Colonic mucosa (tissue), 4 donors: Measurements from ENCODE around the gene DIAPH3. TPM values are rescaled to one million over a fixed set of nuclear protein-coding genes. Genes with fewer than 3 reads are reported as not detected.
A peak's percentile ranks its signal among the peaks of the same experiment; 100 is the strongest.

Experiments
- DNase-seq: peaks from one replicate; pipeline ENCODE4 v3.0.0-alpha.2; 2020
- H3K27ac ChIP-seq: fragments of 200-600 bp; one replicate; pipeline ENCODE4 v1.8.0; 2021
- H3K27me3 ChIP-seq: fragments of 200-600 bp; one replicate; pipeline ENCODE4 v1.8.0; 2021
- H3K36me3 ChIP-seq: fragments of 200-600 bp; one replicate; pipeline ENCODE4 v1.8.0; 2021
- H3K4me1 ChIP-seq: fragments of 200-600 bp; one replicate; pipeline ENCODE4 v1.8.0; 2021; ENCODE audit warnings: mild to moderate bottlenecking
- H3K4me3 ChIP-seq: fragments of 200-600 bp; one replicate; pipeline ENCODE4 v1.8.0; 2021
- H3K9ac ChIP-seq, 2 donors: one replicate each; pipeline ENCODE4 v1.7.0; 2013; ENCODE audit warnings: control low read depth in 2 of 2, low read depth in 2 of 2, low read length in 2 of 2
- H3K9me3 ChIP-seq: fragments of 200-600 bp; one replicate; pipeline ENCODE4 v1.8.0; 2021
- intact Hi-C: fragments of 100-400 bp; cut with DNase I; formaldehyde crosslinking; loops from one replicate; pipeline ENCODE4 v1.14.1; 2022
- total RNA-seq, 2 donors: library from RNA; stranded (reverse); fragmentation: NEBNext Ultra II Directional in 1 of 2; extraction: Animal tissue kit (Norgen Biotek cat#: 25700) in 1 of 2; gene quantifications; one replicate each; pipeline ENCODE4 v1.2.1, GENCODE V29; 2021
- TF ChIP-seq, protein P1 (sequence below): fragments of 200-600 bp; IDR thresholded peaks from one replicate; pipeline ENCODE4 v1.8.0; 2022; ENCODE audit warnings: antibody characterized with exemption, mild to moderate bottlenecking
- donor health status: healthy.
- donor health status: DM: no; HTN: no; CAD: no.
- donor health status: DM: no; HTN: no; CAD: no.

Gene DIAPH3
- total RNA-seq, 2 donors from 2014 or later, result 5.1 to 14.5 TPM

GRCh38 chr13:59906413-59907049, 257.2 kb downstream of the DIAPH3 start:
- Histone ChIP-seq H3K9me3 (no peaks in the 10 kb centered on the region), H3K36me3 (no peaks in the 10 kb centered on the region), H3K27ac (no peak overlapping the region), H3K4me3 (no peak overlapping the region), H3K9ac (no peak overlapping the region), H3K4me1 (no peaks in the 10 kb centered on the region), H3K27me3 (no peaks in the 10 kb centered on the region)
- no peak for DNase-seq
- intact Hi-C loops, result loop anchor here (5.0 kb wide), 2 partner anchors 224 to 514 kb away; no protein-coding TSS in a partner anchor
- TF ChIP-seq, protein P1, sequence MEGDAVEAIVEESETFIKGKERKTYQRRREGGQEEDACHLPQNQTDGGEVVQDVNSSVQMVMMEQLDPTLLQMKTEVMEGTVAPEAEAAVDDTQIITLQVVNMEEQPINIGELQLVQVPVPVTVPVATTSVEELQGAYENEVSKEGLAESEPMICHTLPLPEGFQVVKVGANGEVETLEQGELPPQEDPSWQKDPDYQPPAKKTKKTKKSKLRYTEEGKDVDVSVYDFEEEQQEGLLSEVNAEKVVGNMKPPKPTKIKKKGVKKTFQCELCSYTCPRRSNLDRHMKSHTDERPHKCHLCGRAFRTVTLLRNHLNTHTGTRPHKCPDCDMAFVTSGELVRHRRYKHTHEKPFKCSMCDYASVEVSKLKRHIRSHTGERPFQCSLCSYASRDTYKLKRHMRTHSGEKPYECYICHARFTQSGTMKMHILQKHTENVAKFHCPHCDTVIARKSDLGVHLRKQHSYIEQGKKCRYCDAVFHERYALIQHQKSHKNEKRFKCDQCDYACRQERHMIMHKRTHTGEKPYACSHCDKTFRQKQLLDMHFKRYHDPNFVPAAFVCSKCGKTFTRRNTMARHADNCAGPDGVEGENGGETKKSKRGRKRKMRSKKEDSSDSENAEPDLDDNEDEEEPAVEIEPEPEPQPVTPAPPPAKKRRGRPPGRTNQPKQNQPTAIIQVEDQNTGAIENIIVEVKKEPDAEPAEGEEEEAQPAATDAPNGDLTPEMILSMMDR, result peak; percentile 40

- TF ChIP-seq, protein P1, result no peak
- H3K27ac ChIP-seq, result no peak overlapping the region
- no peaks in the 10 kb centered on the region for H3K27me3 ChIP-seq
- no peaks in the 10 kb centered on the region for H3K36me3 ChIP-seq
- no peak overlapping the region for H3K4me3 ChIP-seq
- no peak overlapping the region for H3K9ac ChIP-seq
- H3K9me3 ChIP-seq, result no peaks in the 10 kb centered on the region
- no peak for DNase-seq
- intact Hi-C loops, result no loop called here
- H3K4me1 ChIP-seq, result no peaks in the 10 kb centered on the region
Observed at GRCh38 chr13:59901191-59901590, 262.5 kb downstream of the DIAPH3 start.

DNA sequence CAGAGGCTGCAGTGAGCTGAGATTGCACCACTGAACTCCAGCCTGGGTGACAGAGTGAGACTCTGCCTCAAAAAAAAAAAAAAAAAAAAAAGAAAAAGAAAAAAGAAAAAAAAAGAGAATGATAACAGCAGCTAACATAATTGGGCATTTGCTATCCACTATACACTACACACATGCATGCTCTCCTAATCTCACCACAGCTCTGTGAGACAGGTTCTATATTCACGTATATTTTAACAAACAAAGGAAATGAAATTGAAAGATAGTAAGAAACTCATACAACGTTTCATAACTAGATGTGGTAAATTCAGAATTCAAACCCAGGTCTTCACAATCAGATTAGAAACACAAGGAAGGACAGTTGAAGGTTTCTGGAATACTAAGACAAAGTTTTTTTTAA, 265.7 kb downstream of the DIAPH3 start:
- Histone ChIP-seq H3K4me3 (no peak overlapping the region), H3K9ac (no peak overlapping the region), H3K9me3 (no peaks in the 10 kb centered on the region), H3K36me3 (no peaks in the 10 kb centered on the region), H3K27ac (no peak overlapping the region), H3K27me3 (no peaks in the 10 kb centered on the region), H3K4me1 (no peaks in the 10 kb centered on the region)
- TF ChIP-seq, protein P1, result no peak
- DNase-seq, result no peak
- intact Hi-C loops, result no loop called here

DNA sequence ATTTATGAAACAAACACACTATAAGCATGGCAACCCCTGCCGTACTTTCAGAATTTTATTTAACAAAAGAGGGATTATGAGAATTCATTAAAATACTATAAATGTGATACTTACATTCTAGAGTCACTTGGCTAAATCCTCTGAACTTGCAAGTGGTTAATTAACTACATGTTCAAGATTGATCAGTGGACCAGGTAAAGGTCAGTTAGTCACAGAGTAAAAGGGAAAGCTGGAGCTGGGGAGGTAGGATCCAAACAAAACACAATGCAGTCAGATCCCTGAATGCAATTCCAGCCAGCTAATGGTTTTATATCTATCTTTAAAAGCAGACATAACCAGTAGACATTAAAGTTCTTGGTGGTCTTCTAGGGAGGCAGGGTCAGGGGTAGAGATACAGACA, 270.5 kb downstream of the DIAPH3 start:
- no peak overlapping the region for H3K9ac ChIP-seq
- intact Hi-C loops, result no loop called here
- no peaks in the 10 kb centered on the region for H3K9me3 ChIP-seq
- H3K27ac ChIP-seq, result no peak overlapping the region
- TF ChIP-seq, protein P1, result no peak
- DNase-seq, result no peak
- no peak overlapping the region for H3K4me3 ChIP-seq
- H3K4me1 ChIP-seq, result no peaks in the 10 kb centered on the region
- no peaks in the 10 kb centered on the region for H3K36me3 ChIP-seq
- H3K27me3 ChIP-seq, result no peaks in the 10 kb centered on the region

- Histone ChIP-seq H3K27ac (no peak overlapping the region), H3K9me3 (no peaks in the 10 kb centered on the region), H3K27me3 (no peaks in the 10 kb centered on the region), H3K9ac (no peak overlapping the region), H3K4me3 (no peak overlapping the region), H3K4me1 (no peaks in the 10 kb centered on the region), H3K36me3 (no peaks in the 10 kb centered on the region)
- DNase-seq, result no peak
- intact Hi-C loops, result no loop called here
- TF ChIP-seq, protein P1, result no peak
Observed at GRCh38 chr13:59891053-59891452, 272.7 kb downstream of the DIAPH3 start.
